Activated naive CD8-positive, alpha-beta T cell treated with anti-CD3 and anti-CD28 coated beads, Interleukin-2, amount 50 U/mL, for 24 hours (primary cell): Measurements from ENCODE around the gene RSPH1.

Source experiments
- ATAC-seq: fragments of 150-1000 bp; cut with Tn5 transposase; one replicate; pipeline ENCODE4 v1.10.0; 2021
- DNase-seq: peaks from one replicate; pipeline ENCODE4 v3.0.0; 2021
- H3K27ac Mint-ChIP-seq: one replicate; pipeline ENCODE4 v1.8.0; 2021; ENCODE audit warnings: mild to moderate bottlenecking, mixed read lengths
- H3K27me3 Mint-ChIP-seq: one replicate; pipeline ENCODE4 v1.8.0; 2021; ENCODE audit warnings: mixed read lengths
- H3K36me3 Mint-ChIP-seq: one replicate; pipeline ENCODE4 v1.8.0; 2021; ENCODE audit warnings: low read depth, mixed read lengths
- H3K4me1 Mint-ChIP-seq: one replicate; pipeline ENCODE4 v1.8.0; 2021; ENCODE audit warnings: mixed read lengths
- H3K4me3 Mint-ChIP-seq: one replicate; pipeline ENCODE4 v1.8.0; 2021; ENCODE audit warnings: mild to moderate bottlenecking, moderate library complexity, mixed read lengths
- H3K9me3 Mint-ChIP-seq: one replicate; pipeline ENCODE4 v1.8.0; 2021; ENCODE audit warnings: mixed read lengths

RSPH1 gene

GRCh38 chr21:42439284-42440186 is 56.5 kb downstream of the RSPH1 start:
- Mint-ChIP-seq H3K27ac (peak overlapping the region; percentile 92), H3K36me3 (peaks cover 83% of the 10 kb centered on the region), H3K4me3 (peak overlapping the region; percentile 67), H3K4me1 (peaks cover 76% of the 10 kb centered on the region), H3K9me3 (peaks cover 11% of the 10 kb centered on the region), H3K27me3 (peaks cover 4% of the 10 kb centered on the region)
- ATAC-seq: peak; percentile 62
- peak; percentile 65 for DNase-seq

GRCh38 chr21:42438316-42439205 is 57.5 kb downstream of the RSPH1 start:
- no peak overlapping the region for H3K4me3 Mint-ChIP-seq
- peaks cover 4% of the 10 kb centered on the region for H3K27me3 Mint-ChIP-seq
- peaks cover 11% of the 10 kb centered on the region for H3K9me3 Mint-ChIP-seq
- H3K27ac Mint-ChIP-seq: peak overlapping the region; percentile 92
- H3K4me1 Mint-ChIP-seq: peaks cover 80% of the 10 kb centered on the region
- no peak for DNase-seq
- peaks cover 86% of the 10 kb centered on the region for H3K36me3 Mint-ChIP-seq
- no peak for ATAC-seq

- no peak overlapping the region for H3K4me3 Mint-ChIP-seq
- peaks cover 84% of the 10 kb centered on the region for H3K4me1 Mint-ChIP-seq
- H3K9me3 Mint-ChIP-seq: peaks cover 12% of the 10 kb centered on the region
- H3K36me3 Mint-ChIP-seq: peaks cover 91% of the 10 kb centered on the region
- peaks cover 4% of the 10 kb centered on the region for H3K27me3 Mint-ChIP-seq
- DNase-seq (no peak), ATAC-seq (no peak)
- H3K27ac Mint-ChIP-seq: no peak overlapping the region
These were observed 58.2 kb downstream of the RSPH1 start for GRCh38 chr21:42437786-42438185.

- Mint-ChIP-seq H3K36me3 (peaks cover 91% of the 10 kb centered on the region), H3K9me3 (peaks cover 19% of the 10 kb centered on the region), H3K4me1 (peaks cover 82% of the 10 kb centered on the region), H3K27ac (no peak overlapping the region), H3K4me3 (no peak overlapping the region), H3K27me3 (peaks cover 4% of the 10 kb centered on the region)
- ATAC-seq (no peak), DNase-seq (no peak)
These were observed 59.1 kb downstream of the RSPH1 start for GRCh38 chr21:42436914-42437313.

GRCh38 chr21:42435833-42436232 is 60.2 kb downstream of the RSPH1 start:
- H3K36me3 Mint-ChIP-seq: peaks cover 91% of the 10 kb centered on the region
- peaks cover 19% of the 10 kb centered on the region for H3K9me3 Mint-ChIP-seq
- DNase-seq (no peak), ATAC-seq (no peak)
- peaks cover 4% of the 10 kb centered on the region for H3K27me3 Mint-ChIP-seq
- H3K4me3 Mint-ChIP-seq: no peak overlapping the region
- H3K4me1 Mint-ChIP-seq: peaks cover 72% of the 10 kb centered on the region
- H3K27ac Mint-ChIP-seq: no peak overlapping the region

GRCh38 chr21:42435401-42435800 is 60.6 kb downstream of the RSPH1 start:
- H3K4me1 Mint-ChIP-seq: peaks cover 67% of the 10 kb centered on the region
- H3K36me3 Mint-ChIP-seq: peaks cover 87% of the 10 kb centered on the region
- H3K27me3 Mint-ChIP-seq: peaks cover 4% of the 10 kb centered on the region

GRCh38 chr21:42434884-42435283 is 61.1 kb downstream of the RSPH1 start:
- no peak overlapping the region for H3K27ac Mint-ChIP-seq

More at GRCh38 chr21:42435401-42435800, 60.6 kb downstream of the RSPH1 start:
- ATAC-seq: no peak
- DNase-seq: no peak
- Mint-ChIP-seq H3K4me3 (no peak overlapping the region), H3K9me3 (peaks cover 19% of the 10 kb centered on the region), H3K27ac (no peak overlapping the region)

GRCh38 chr21:42433946-42434551 is 62.0 kb downstream of the RSPH1 start:
- DNase-seq (no peak), ATAC-seq (peak; percentile 70)
- peaks cover 78% of the 10 kb centered on the region for H3K36me3 Mint-ChIP-seq
- H3K27me3 Mint-ChIP-seq: no peaks in the 10 kb centered on the region
- H3K9me3 Mint-ChIP-seq: peaks cover 15% of the 10 kb centered on the region
- no peak overlapping the region for H3K27ac Mint-ChIP-seq
- peaks cover 54% of the 10 kb centered on the region for H3K4me1 Mint-ChIP-seq
- no peak overlapping the region for H3K4me3 Mint-ChIP-seq

More at GRCh38 chr21:42434884-42435283, 61.1 kb downstream of the RSPH1 start:
- peaks cover 82% of the 10 kb centered on the region for H3K36me3 Mint-ChIP-seq
- H3K4me3 Mint-ChIP-seq: no peak overlapping the region
- H3K4me1 Mint-ChIP-seq: peaks cover 62% of the 10 kb centered on the region
- DNase-seq (no peak), ATAC-seq (no peak)
- peaks cover 3% of the 10 kb centered on the region for H3K27me3 Mint-ChIP-seq
- H3K9me3 Mint-ChIP-seq: peaks cover 18% of the 10 kb centered on the region

GRCh38 chr21:42432695-42433094 is 63.3 kb downstream of the RSPH1 start:
- peaks cover 15% of the 10 kb centered on the region for H3K9me3 Mint-ChIP-seq
- DNase-seq (no peak), ATAC-seq (no peak)
- H3K27me3 Mint-ChIP-seq: no peaks in the 10 kb centered on the region
- H3K4me3 Mint-ChIP-seq: no peak overlapping the region
- peaks cover 76% of the 10 kb centered on the region for H3K36me3 Mint-ChIP-seq
- H3K4me1 Mint-ChIP-seq: peaks cover 42% of the 10 kb centered on the region
- H3K27ac Mint-ChIP-seq: peak overlapping the region; percentile 59

- Mint-ChIP-seq H3K36me3 (peaks cover 75% of the 10 kb centered on the region), H3K27ac (no peak overlapping the region)
- no peak for ATAC-seq
These were observed 64.8 kb downstream of the RSPH1 start for GRCh38 chr21:42431196-42431595.

GRCh38 chr21:42430521-42430920 is 65.5 kb downstream of the RSPH1 start:
- H3K27me3 Mint-ChIP-seq: no peaks in the 10 kb centered on the region
- H3K36me3 Mint-ChIP-seq: peaks cover 76% of the 10 kb centered on the region
- H3K9me3 Mint-ChIP-seq: peaks cover 12% of the 10 kb centered on the region
- no peak for DNase-seq
- no peak overlapping the region for H3K27ac Mint-ChIP-seq
- no peak overlapping the region for H3K4me3 Mint-ChIP-seq
- no peak for ATAC-seq
- H3K4me1 Mint-ChIP-seq: peaks cover 52% of the 10 kb centered on the region

More at GRCh38 chr21:42431196-42431595, 64.8 kb downstream of the RSPH1 start:
- no peak for DNase-seq
- Mint-ChIP-seq H3K4me1 (peaks cover 46% of the 10 kb centered on the region), H3K27me3 (no peaks in the 10 kb centered on the region), H3K9me3 (peaks cover 15% of the 10 kb centered on the region), H3K4me3 (no peak overlapping the region)

- no peak for ATAC-seq
- peaks cover 70% of the 10 kb centered on the region for H3K36me3 Mint-ChIP-seq
- no peak overlapping the region for H3K4me3 Mint-ChIP-seq
- H3K9me3 Mint-ChIP-seq: peaks cover 8% of the 10 kb centered on the region
- H3K27ac Mint-ChIP-seq: no peak overlapping the region
- no peak for DNase-seq
- H3K4me1 Mint-ChIP-seq: peaks cover 54% of the 10 kb centered on the region
- H3K27me3 Mint-ChIP-seq: no peaks in the 10 kb centered on the region
These were observed 66.2 kb downstream of the RSPH1 start for GRCh38 chr21:42429856-42430255.

- DNase-seq (no peak), ATAC-seq (no peak)
- Mint-ChIP-seq H3K27ac (no peak overlapping the region), H3K9me3 (peaks cover 8% of the 10 kb centered on the region), H3K4me1 (peaks cover 54% of the 10 kb centered on the region), H3K27me3 (no peaks in the 10 kb centered on the region), H3K36me3 (peaks cover 69% of the 10 kb centered on the region), H3K4me3 (no peak overlapping the region)
These were observed 67.0 kb downstream of the RSPH1 start for GRCh38 chr21:42429021-42429420.

- H3K27ac Mint-ChIP-seq: no peak overlapping the region
- ATAC-seq: no peak
- DNase-seq: no peak
- peaks cover 70% of the 10 kb centered on the region for H3K36me3 Mint-ChIP-seq
- peaks cover 54% of the 10 kb centered on the region for H3K4me1 Mint-ChIP-seq
- no peaks in the 10 kb centered on the region for H3K27me3 Mint-ChIP-seq
- peaks cover 8% of the 10 kb centered on the region for H3K9me3 Mint-ChIP-seq
- no peak overlapping the region for H3K4me3 Mint-ChIP-seq
These were observed 68.1 kb downstream of the RSPH1 start for GRCh38 chr21:42427809-42428419.
